ENCODE results near the gene ITGAL.
"Not testable (repeated sequence)": the region's sequence is repeated elsewhere in the genome, so short reads cannot be mapped to it uniquely, and the experiment has no call there.

Gene ITGAL

GRCh38 chr16:30472328-30472942 lies at the start of gene ITGAL:
TSS of gene ITGAL (plus strand) at chr16:30472742. CDS start at chr16:30472838, 96 bp downstream.
- DNase-seq (ENCODE audit: low read depth in 2 of 2): peak; percentile 77 to 80

- DNase-seq (ENCODE audit: low read depth in 2 of 2): no peak
Measured at GRCh38 chr16:30428055-30428454, 44.5 kb upstream of the ITGAL start.

GRCh38 chr16:30429418-30429677 lies 43.2 kb upstream of the ITGAL start:
- no peak for DNase-seq (ENCODE audit: low read depth in 2 of 2)

GRCh38 chr16:30429678-30430427 lies 42.7 kb upstream of the ITGAL start, which contains the start of gene DCTPP1:
TSS of gene DCTPP1 (minus strand) at chr16:30430030. CDS start at chr16:30429980, 50 bp downstream.
- DNase-seq (ENCODE audit: low read depth in 2 of 2): peak; percentile 94

GRCh38 chr16:30430428-30430970 lies 42.0 kb upstream of the ITGAL start:
- DNase-seq (ENCODE audit: low read depth in 2 of 2): no peak

GRCh38 chr16:30434852-30435251 lies 37.7 kb upstream of the ITGAL start:
- no peak for DNase-seq (ENCODE audit: low read depth in 2 of 2)

- DNase-seq (ENCODE audit: low read depth in 2 of 2): no peak
Measured at GRCh38 chr16:30437511-30438046, 35.0 kb upstream of the ITGAL start.

GRCh38 chr16:30438835-30439234 lies 33.7 kb upstream of the ITGAL start:
- DNase-seq (ENCODE audit: low read depth in 2 of 2): no peak

GRCh38 chr16:30439720-30440348 lies 32.7 kb upstream of the ITGAL start:
- no peak for DNase-seq (ENCODE audit: low read depth in 2 of 2)

- DNase-seq (ENCODE audit: low read depth in 2 of 2): no peak
Measured at GRCh38 chr16:30443631-30444030, 28.9 kb upstream of the ITGAL start.

- no peak for DNase-seq (ENCODE audit: low read depth in 2 of 2)
Measured at GRCh38 chr16:30444231-30445148, 28.1 kb upstream of the ITGAL start.

GRCh38 chr16:30445149-30445407 lies 27.5 kb upstream of the ITGAL start:
- DNase-seq (ENCODE audit: low read depth in 2 of 2): no peak

- DNase-seq (ENCODE audit: low read depth in 2 of 2): peak; percentile 88 to 92
Measured at GRCh38 chr16:30445408-30446202, 26.9 kb upstream of the ITGAL start, which contains the start of gene SEPHS2. TSS of gene SEPHS2 (minus strand) at chr16:30445874. CDS start at chr16:30445727, 147 bp downstream.

GRCh38 chr16:30446203-30446595 lies 26.3 kb upstream of the ITGAL start:
- no peak for DNase-seq (ENCODE audit: low read depth in 2 of 2)

- no peak for DNase-seq (ENCODE audit: low read depth in 2 of 2)
Measured at GRCh38 chr16:30447512-30448226, 24.9 kb upstream of the ITGAL start.

- DNase-seq (ENCODE audit: low read depth in 2 of 2): no peak
Measured at GRCh38 chr16:30449116-30449435, 23.5 kb upstream of the ITGAL start.

- not testable (repeated sequence) for DNase-seq (ENCODE audit: low read depth in 2 of 2)
Measured at GRCh38 chr16:30452709-30453580, 19.6 kb upstream of the ITGAL start.

- DNase-seq (ENCODE audit: low read depth in 2 of 2): no peak
Measured at GRCh38 chr16:30456302-30456701, 16.2 kb upstream of the ITGAL start.

GRCh38 chr16:30457256-30457655 lies 15.3 kb upstream of the ITGAL start:
- DNase-seq (ENCODE audit: low read depth in 2 of 2): no peak

All from activated CD8-positive, alpha-beta memory T cell treated with anti-CD3 and anti-CD28 coated beads for 4 hours (primary cell).